Endothelial cell of umbilical vein (primary cell): ENCODE data around the gene ADARB1. TPM values are rescaled to one million over a fixed set of nuclear protein-coding genes. Genes with fewer than 3 reads are reported as not detected.

Source experiments
- BruUV-seq: library from RNA; stranded (reverse); fragments of 400-500 nt; replicated peaks from 2 replicates; lab custom pipeline; 2021; lab: Mats Ljungman, UMichigan
- CTCF ChIA-PET: fragments of 300-600, 350-600 bp; sonication (Branson Sonifier 250); formaldehyde crosslinking; loops from one replicate; lab custom pipeline; 2021; ENCODE audit warnings: antibody characterized with exemption, inconsistent platforms; lab: Charles Lee
- POLR2A ChIA-PET: fragments of 300-600, 350-600 bp; sonication (Branson Sonifier 250); formaldehyde crosslinking; loops from one replicate; lab custom pipeline; 2021; ENCODE audit warnings: antibody characterized with exemption, inconsistent platforms; lab: Charles Lee
- DNase-seq: peaks from one replicate; pipeline ENCODE4 v3.0.0-alpha.2; 2011; ENCODE audit warnings: low read depth, low spot score
- FAIRE-seq: peaks from 2 replicates; lab custom pipeline; 2011; peaks lifted over from hg19 to GRCh38; lab: Jason Lieb, UNC
- H2AFZ ChIP-seq: 2 replicates; pipeline ENCODE4 v1.6.0; 2012; ENCODE audit warnings: low read depth, low read length, control low read depth, inconsistent platforms
- H3K27ac ChIP-seq: 2 replicates; pipeline ENCODE4 v1.5.1; 2011; ENCODE audit warnings: low read depth, mild to moderate bottlenecking, control low read depth, low read length, moderate library complexity; ENCODE audit not compliant: insufficient read depth
- H3K27me3 ChIP-seq, 2 experiments: 2 replicates each; pipeline versions ENCODE4 v1.6.0 to v1.6.1; 2011; ENCODE audit warnings: low read length in 2 of 2, mixed read lengths in 1 of 2; ENCODE audit not compliant: control insufficient read depth in 2 of 2, insufficient read depth in 2 of 2
- H3K36me3 ChIP-seq, 2 experiments: 2 replicates in 1 of 2; 3 replicates in 1 of 2; pipeline ENCODE4 v1.5.1; 2011; ENCODE audit warnings: low read length in 2 of 2, mild to moderate bottlenecking in 1 of 2, moderate library complexity in 1 of 2; ENCODE audit not compliant: control insufficient read depth in 2 of 2, insufficient read depth in 2 of 2; ENCODE audit errors: extremely low read depth in 1 of 2
- H3K4me1 ChIP-seq: 3 replicates; pipeline ENCODE4 v1.5.1; 2011; ENCODE audit warnings: mild to moderate bottlenecking, low read length; ENCODE audit not compliant: control insufficient read depth, insufficient read depth; ENCODE audit errors: extremely low read depth
- H3K4me2 ChIP-seq: 2 replicates; pipeline ENCODE4 v1.6.1; 2011; ENCODE audit warnings: low read length, control low read depth, mixed read lengths; ENCODE audit not compliant: insufficient read depth
- H3K4me3 ChIP-seq, 3 experiments: fragments of 200-600 bp in 1 of 3; sonication (generic), shearing (Covaris generic) in 1 of 3; replicated peaks in 1 of 3; 2 replicates each; pipeline ENCODE4 v1.5.1; 2011 to 2016; ENCODE audit warnings: control low read depth in 3 of 3, low read length in 3 of 3, mild to moderate bottlenecking in 2 of 3, inconsistent platforms in 1 of 3, low read depth in 1 of 3, moderate library complexity in 1 of 3; ENCODE audit not compliant: insufficient read depth in 1 of 3
- H3K79me2 ChIP-seq: 2 replicates; pipeline ENCODE4 v1.6.0; 2012; ENCODE audit warnings: low read length, inconsistent platforms; ENCODE audit not compliant: control insufficient read depth, insufficient read depth
- H3K9ac ChIP-seq: replicated peaks from 2 replicates; pipeline ENCODE3; 2011; ENCODE audit warnings: low read length, control low read depth; ENCODE audit not compliant: insufficient read depth; ENCODE audit errors: extremely low read depth
- H3K9me1 ChIP-seq: replicated peaks from 3 replicates; pipeline ENCODE4 v1.6.0; 2011; ENCODE audit warnings: mild to moderate bottlenecking, low read length; ENCODE audit not compliant: control insufficient read depth, insufficient read depth; ENCODE audit errors: extremely low read depth
- H3K9me3 ChIP-seq: replicated peaks from 2 replicates; pipeline ENCODE4 v1.5.1; 2012; ENCODE audit warnings: low read length, inconsistent platforms; ENCODE audit not compliant: control insufficient read depth, insufficient read depth
- H4K20me1 ChIP-seq: replicated peaks from 2 replicates; pipeline ENCODE3; 2011; ENCODE audit warnings: mild to moderate bottlenecking, low read length; ENCODE audit not compliant: control insufficient read depth, insufficient read depth; ENCODE audit errors: extremely low read depth
- CTCF ChIP-seq, 2 donors: IDR thresholded peaks; 1 replicate in 1 of 2; 2 replicates in 1 of 2; pipeline ENCODE4 v1.5.1; 2011; ENCODE audit warnings: low read length in 2 of 2, mild to moderate bottlenecking in 2 of 2, moderate library complexity in 2 of 2, control low read depth in 1 of 2, inconsistent platforms in 1 of 2, low read depth in 1 of 2; ENCODE audit not compliant: insufficient read depth in 1 of 2; ENCODE audit errors: extremely low read depth in 1 of 2
- EZH2 ChIP-seq: IDR thresholded peaks from 2 replicates; pipeline ENCODE4 v1.6.1; 2012; ENCODE audit warnings: borderline replicate concordance, low read depth, mild to moderate bottlenecking, moderate library complexity, low read length, inconsistent platforms; ENCODE audit not compliant: severe bottlenecking
- FOS ChIP-seq: IDR thresholded peaks from 2 replicates; pipeline ENCODE4 v1.6.1; 2011; ENCODE audit warnings: mild to moderate bottlenecking, low read length, moderate library complexity, borderline replicate concordance; ENCODE audit not compliant: insufficient read depth
- GATA2 ChIP-seq: IDR thresholded peaks from 2 replicates; pipeline ENCODE4 v1.7.0; 2011; ENCODE audit warnings: low read depth, mild to moderate bottlenecking, moderate library complexity, mixed read lengths, low read length; ENCODE audit not compliant: insufficient read length, insufficient read depth
- JUN ChIP-seq: IDR thresholded peaks from 2 replicates; pipeline ENCODE4 v1.6.1; 2011; ENCODE audit warnings: borderline replicate concordance, low read depth; ENCODE audit not compliant: insufficient read length, insufficient read depth
- MAX ChIP-seq: IDR thresholded peaks from 2 replicates; pipeline ENCODE4 v1.6.1; 2011; ENCODE audit not compliant: insufficient read depth, insufficient read length
- MYC ChIP-seq: IDR thresholded peaks from one replicate; pipeline ENCODE4 v1.6.1; 2011; ENCODE audit warnings: mild to moderate bottlenecking, low read depth, low read length
- POLR2A ChIP-seq: IDR thresholded peaks from 2 replicates; pipeline ENCODE4 v1.6.1; 2012; ENCODE audit warnings: low read depth, mild to moderate bottlenecking, control low read depth, low read length
- POLR2AphosphoS5 ChIP-seq: IDR thresholded peaks from 2 replicates; pipeline ENCODE4 v1.6.1; 2012; ENCODE audit warnings: low read depth, mild to moderate bottlenecking, control low read depth, low read length, moderate library complexity; ENCODE audit not compliant: insufficient read depth
- dilution Hi-C: fragments of 300-500 bp; cut with MboI; formaldehyde crosslinking; loops from one replicate; pipeline ENCODE4 v1.15.0; 2019; ENCODE audit warnings: low sequenced_read_pairs; ENCODE audit not compliant: extremely low pct_ligation_motif_present
- intact Hi-C: fragments of 100-400 bp; cut with micrococcal nuclease; formaldehyde crosslinking; loops from one replicate; pipeline ENCODE4 v1.10.0; 2022
- polyA plus RNA-seq, 4 experiments: library from polyadenylated mRNA; depleted of rRNA in 3 of 4; stranded (reverse) in 3 of 4; unstranded in 1 of 4; fragments of >200 nt; gene quantifications; 2 replicates each; pipeline versions ENCODE4 v1.2.1 to v1.2.3, GENCODE V29; 2011 to 2012; ENCODE audit warnings: missing spikeins in 1 of 4
- total RNA-seq: library from RNA; stranded (reverse); gene quantifications from 2 replicates; pipeline ENCODE4 v1.2.3, GENCODE V29; 2021

Gene ADARB1
- total and polyA plus RNA-seq, 2 donors (not counting 3 experiments of a cell fraction or from before 2014, with no cell fraction given): 32.5 to 54.3 TPM

GRCh38 chr21:45090966-45091365 lies 16.6 kb downstream of the ADARB1 start:
- Histone ChIP-seq H3K4me2 (no peak overlapping the region), H4K20me1 (no peaks in the 10 kb centered on the region), H3K36me3 (no peaks in the 10 kb centered on the region), H3K79me2 (peaks cover 22% of the 10 kb centered on the region), H3K4me3 (no peak overlapping the region), H2AFZ (no peak overlapping the region), H3K9ac (no peak overlapping the region), H3K9me3 (no peaks in the 10 kb centered on the region), H3K27ac (no peak overlapping the region), H3K9me1 (no peaks in the 10 kb centered on the region), H3K4me1 (peaks cover 49% of the 10 kb centered on the region), H3K27me3 (no peaks in the 10 kb centered on the region)
- ChIA-PET POLR2A (no interaction called here), CTCF (interaction anchor here (0.6 to 4.2 kb wide), 7 partner anchors 10 to 1435 kb away, joined by 3 to 23 read pairs (median 4); no protein-coding TSS in a partner anchor)
- BruUV-seq: no TSS peak
- intact Hi-C loops (no loop called here), dilution Hi-C loops (no loop called here)
- no peak for FAIRE-seq
- no peak for DNase-seq
- TF ChIP-seq MYC (no peak), JUN (no peak), EZH2 (no peak), MAX (no peak), GATA2 (no peak), POLR2AphosphoS5 (no peak), FOS (no peak), CTCF (IDR thresholded peaks at IDR 0.05; ENCODE audit: extremely low read depth in 1 of 2, insufficient read depth in 1 of 2, low read depth in 1 of 2, low read length in 2 of 2) (no peak), POLR2A (no peak)
